Measurements from ENCODE around the gene CDK18. TPM values are rescaled to one million over a fixed set of nuclear protein-coding genes. Genes with fewer than 3 reads are reported as not detected.

Gene CDK18
- total RNA-seq, 1 donor from 2014 or later = 179 TPM

GRCh38 chr1:205472737-205473441 lies 31.6 kb upstream of the CDK18 start:
- no peaks in the 10 kb centered on the region for H3K36me3 ChIP-seq
- H3K4me1 ChIP-seq = peaks cover 5% of the 10 kb centered on the region
- DNase-seq = no peak
- peaks cover 18% of the 10 kb centered on the region for H3K9me3 ChIP-seq (replicated peaks)
- H3K4me3 ChIP-seq = no peak overlapping the region
- H3K27ac ChIP-seq (replicated peaks) = no peak overlapping the region
- peaks cover 61% of the 10 kb centered on the region for H3K27me3 ChIP-seq (ENCODE audit: low read depth)
- TF ChIP-seq, protein P1, sequence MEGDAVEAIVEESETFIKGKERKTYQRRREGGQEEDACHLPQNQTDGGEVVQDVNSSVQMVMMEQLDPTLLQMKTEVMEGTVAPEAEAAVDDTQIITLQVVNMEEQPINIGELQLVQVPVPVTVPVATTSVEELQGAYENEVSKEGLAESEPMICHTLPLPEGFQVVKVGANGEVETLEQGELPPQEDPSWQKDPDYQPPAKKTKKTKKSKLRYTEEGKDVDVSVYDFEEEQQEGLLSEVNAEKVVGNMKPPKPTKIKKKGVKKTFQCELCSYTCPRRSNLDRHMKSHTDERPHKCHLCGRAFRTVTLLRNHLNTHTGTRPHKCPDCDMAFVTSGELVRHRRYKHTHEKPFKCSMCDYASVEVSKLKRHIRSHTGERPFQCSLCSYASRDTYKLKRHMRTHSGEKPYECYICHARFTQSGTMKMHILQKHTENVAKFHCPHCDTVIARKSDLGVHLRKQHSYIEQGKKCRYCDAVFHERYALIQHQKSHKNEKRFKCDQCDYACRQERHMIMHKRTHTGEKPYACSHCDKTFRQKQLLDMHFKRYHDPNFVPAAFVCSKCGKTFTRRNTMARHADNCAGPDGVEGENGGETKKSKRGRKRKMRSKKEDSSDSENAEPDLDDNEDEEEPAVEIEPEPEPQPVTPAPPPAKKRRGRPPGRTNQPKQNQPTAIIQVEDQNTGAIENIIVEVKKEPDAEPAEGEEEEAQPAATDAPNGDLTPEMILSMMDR (IDR thresholded peaks at IDR 0.05; ENCODE audit: borderline replicate concordance) = no peak
- intact Hi-C loops (cut with micrococcal nuclease) = no loop called here

DNA sequence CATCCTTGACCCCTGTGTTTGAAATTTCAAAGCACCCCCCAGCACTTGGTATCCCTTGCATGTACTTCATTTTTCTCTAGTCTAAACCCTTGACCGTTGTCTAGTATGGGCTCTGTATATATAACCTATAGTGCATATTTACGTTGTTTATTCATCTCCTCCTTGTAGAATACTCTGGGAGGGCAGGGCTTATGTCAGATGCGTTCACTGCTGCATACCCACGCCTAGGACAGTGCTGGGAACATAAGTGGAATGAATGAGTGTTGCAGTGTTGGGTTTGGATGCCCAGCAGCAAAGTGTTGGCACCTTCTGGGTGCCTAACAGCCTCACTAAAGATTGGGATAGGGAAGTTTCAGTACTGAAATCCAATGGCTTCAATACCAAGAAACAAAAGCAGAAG lies 31.0 kb upstream of the CDK18 start:
- no peak overlapping the region for H3K27ac ChIP-seq (replicated peaks)

GRCh38 chr1:205473966-205474365 lies 30.5 kb upstream of the CDK18 start:
- no peak for DNase-seq
- Histone ChIP-seq H3K27ac (replicated peaks) (no peak overlapping the region), H3K36me3 (no peaks in the 10 kb centered on the region), H3K9me3 (replicated peaks) (peaks cover 18% of the 10 kb centered on the region), H3K27me3 (ENCODE audit: low read depth) (peaks cover 71% of the 10 kb centered on the region), H3K4me1 (peaks cover 8% of the 10 kb centered on the region), H3K4me3 (no peak overlapping the region)
- intact Hi-C loops (cut with micrococcal nuclease) = no loop called here
- TF ChIP-seq, protein P1 (IDR thresholded peaks at IDR 0.05; ENCODE audit: borderline replicate concordance) = no peak

More for the DNA sequence above, 31.0 kb upstream of the CDK18 start:
- H3K36me3 ChIP-seq = no peaks in the 10 kb centered on the region
- no peak overlapping the region for H3K4me3 ChIP-seq
- peaks cover 18% of the 10 kb centered on the region for H3K9me3 ChIP-seq (replicated peaks)
- intact Hi-C loops (cut with micrococcal nuclease) = no loop called here
- TF ChIP-seq, protein P1 (IDR thresholded peaks at IDR 0.05; ENCODE audit: borderline replicate concordance) = no peak
- DNase-seq = no peak
- peaks cover 66% of the 10 kb centered on the region for H3K27me3 ChIP-seq (ENCODE audit: low read depth)
- peaks cover 8% of the 10 kb centered on the region for H3K4me1 ChIP-seq

DNA sequence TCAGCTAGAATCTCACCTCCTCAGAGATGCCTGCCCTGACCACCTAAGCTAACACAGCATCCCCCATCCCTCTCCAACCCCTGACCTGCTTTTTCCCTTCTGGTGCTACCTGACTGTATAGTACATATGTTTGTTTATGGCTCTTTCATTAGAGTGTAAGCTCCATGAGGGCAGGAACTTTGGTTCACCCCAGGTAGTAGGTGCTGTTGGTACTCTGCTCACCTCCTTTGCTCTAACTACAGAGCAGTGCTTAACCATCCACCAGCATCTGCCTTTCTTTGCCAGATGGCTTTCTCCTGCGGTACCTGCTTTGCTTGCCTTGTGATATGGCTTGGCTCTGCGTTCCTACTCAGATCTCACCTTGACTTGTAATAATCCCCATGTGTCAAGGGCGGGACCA lies 29.9 kb upstream of the CDK18 start:
- Histone ChIP-seq H3K9me3 (replicated peaks) (peaks cover 18% of the 10 kb centered on the region), H3K27me3 (ENCODE audit: low read depth) (peaks cover 75% of the 10 kb centered on the region), H3K4me3 (no peak overlapping the region), H3K36me3 (no peaks in the 10 kb centered on the region), H3K27ac (replicated peaks) (no peak overlapping the region), H3K4me1 (peaks cover 8% of the 10 kb centered on the region)
- TF ChIP-seq, protein P1 (IDR thresholded peaks at IDR 0.05; ENCODE audit: borderline replicate concordance) = no peak
- DNase-seq = no peak
- intact Hi-C loops (cut with micrococcal nuclease) = no loop called here

DNA sequence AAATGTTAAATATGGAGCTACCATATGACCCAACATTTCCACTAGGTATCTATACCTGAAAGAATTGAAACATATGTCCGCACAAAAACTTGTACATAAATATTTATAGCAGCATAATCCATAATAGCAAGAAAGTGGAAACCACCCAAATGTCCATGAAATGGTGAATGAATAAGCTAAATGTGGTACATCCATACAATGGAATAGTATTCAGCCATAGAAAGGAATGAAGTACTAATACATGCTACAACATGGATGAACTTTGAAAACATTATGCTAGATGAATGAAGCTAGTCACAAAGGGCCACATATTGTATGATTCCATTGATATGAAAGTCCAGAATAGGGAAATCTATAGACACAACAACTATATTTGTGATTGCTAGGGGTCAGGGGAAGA lies 28.6 kb upstream of the CDK18 start:
- Histone ChIP-seq H3K27ac (replicated peaks) (no peak overlapping the region), H3K4me3 (no peak overlapping the region), H3K27me3 (ENCODE audit: low read depth) (peaks cover 82% of the 10 kb centered on the region), H3K4me1 (peaks cover 8% of the 10 kb centered on the region), H3K9me3 (replicated peaks) (peaks cover 18% of the 10 kb centered on the region), H3K36me3 (no peaks in the 10 kb centered on the region)
- TF ChIP-seq, protein P1 (IDR thresholded peaks at IDR 0.05; ENCODE audit: borderline replicate concordance) = no peak
- intact Hi-C loops (cut with micrococcal nuclease) = no loop called here
- no peak for DNase-seq
